Measurements from ENCODE around the gene NAA20.

NAA20 gene

GRCh38 chr20:20076297-20077065 is 59.3 kb downstream of the NAA20 start:
- DNase-seq (ENCODE audit: low read depth) = peak; percentile 87

GRCh38 chr20:20078041-20078440 is 60.9 kb downstream of the NAA20 start:
- no peak for DNase-seq (ENCODE audit: low read depth)

GRCh38 chr20:20079102-20079784 is 62.1 kb downstream of the NAA20 start:
- no peak for DNase-seq (ENCODE audit: low read depth)

All from amniotic epithelial cell (primary cell).